SKM-1 (cell line): Measurements from ENCODE around the gene IMMP2L.
"Not testable (repeated sequence)": the region's sequence is repeated elsewhere in the genome, so short reads cannot be mapped to it uniquely, and the experiment has no call there.

Source experiments
- DNase-seq: peaks from one replicate; lab custom pipeline; 2025; ENCODE audit not compliant: unreplicated experiment; lab: John Stamatoyannopoulos, UW

IMMP2L gene

DNA sequence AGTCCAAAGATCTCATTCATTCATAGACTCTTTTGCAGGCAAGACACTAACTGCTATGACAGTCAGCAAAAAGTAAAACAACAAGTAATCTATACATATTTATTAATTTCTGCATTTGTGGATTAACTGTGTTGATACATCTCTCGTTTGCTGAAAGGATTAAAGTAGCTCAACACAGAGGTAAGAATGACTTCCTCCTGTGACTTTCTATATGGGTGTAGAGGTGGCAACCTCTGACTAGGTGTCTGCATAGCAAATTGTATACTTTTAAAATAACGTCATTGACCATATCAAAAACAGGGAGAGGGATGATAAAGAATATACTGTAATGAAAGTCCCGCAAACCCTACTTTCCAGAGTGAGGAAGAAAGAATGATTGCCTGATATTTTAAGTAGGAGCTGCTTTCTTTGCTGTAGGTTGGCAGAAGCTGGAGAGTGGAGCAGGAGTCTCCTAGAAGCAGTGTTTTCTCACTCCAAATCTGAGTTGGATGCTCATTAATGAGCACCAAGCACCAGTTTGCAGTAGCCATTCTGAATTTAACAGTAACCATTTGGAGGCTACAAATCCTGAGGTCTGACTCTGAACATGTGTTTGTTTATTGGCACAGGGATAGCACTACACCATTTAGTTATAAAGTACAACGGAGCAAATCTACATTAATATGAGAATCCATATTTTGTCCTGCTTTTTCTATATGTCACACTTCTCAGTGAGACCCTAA lies 480.6 kb downstream of the IMMP2L start:
- DNase-seq = no peak

DNA sequence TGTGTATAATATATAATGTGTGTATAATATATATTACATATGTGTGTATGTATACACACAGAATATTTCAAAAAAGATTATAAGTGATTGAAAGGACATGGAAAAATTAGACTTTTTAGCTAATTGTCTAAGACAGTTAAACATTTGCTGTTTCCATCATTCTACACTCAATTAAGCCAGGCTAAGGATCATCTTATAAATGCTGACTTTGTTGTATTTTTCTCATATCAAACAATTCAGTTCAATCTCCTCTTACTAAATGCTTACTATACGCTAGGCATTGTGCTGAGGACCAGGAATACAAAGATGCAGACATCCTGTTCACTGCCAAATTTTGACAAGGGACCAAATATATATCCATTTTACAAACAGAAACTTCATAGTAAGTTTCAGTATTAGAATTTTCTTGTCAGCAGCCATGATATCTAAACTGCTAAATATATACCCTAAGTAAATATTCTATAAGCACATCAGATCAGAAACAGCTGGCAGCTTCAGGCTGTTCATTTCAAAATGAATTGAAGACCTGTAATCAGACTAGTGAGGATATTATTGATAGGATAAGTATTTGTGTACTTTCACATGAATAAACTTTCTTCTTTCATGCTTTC lies 481.7 kb downstream of the IMMP2L start:
- no peak for DNase-seq

DNA sequence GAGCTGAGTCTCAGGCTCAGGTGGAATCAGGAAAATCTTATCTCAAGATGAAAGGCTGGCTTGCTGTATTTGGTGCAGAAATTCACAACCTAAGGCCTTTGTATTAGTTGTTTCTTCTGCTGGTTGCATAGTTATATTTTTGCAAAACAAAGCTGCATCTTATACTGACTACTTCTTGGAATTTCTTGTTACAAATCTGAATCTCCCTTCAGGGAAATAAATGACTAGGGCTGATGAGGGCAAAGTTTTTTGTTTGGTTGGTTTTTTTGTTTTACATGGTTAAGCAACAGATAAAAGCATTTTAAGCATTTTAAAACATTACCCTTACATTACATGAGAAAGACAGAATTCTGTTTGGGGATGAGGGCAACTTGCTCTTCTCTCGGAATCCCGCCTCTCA lies 485.3 kb downstream of the IMMP2L start:
- DNase-seq = no peak

DNA sequence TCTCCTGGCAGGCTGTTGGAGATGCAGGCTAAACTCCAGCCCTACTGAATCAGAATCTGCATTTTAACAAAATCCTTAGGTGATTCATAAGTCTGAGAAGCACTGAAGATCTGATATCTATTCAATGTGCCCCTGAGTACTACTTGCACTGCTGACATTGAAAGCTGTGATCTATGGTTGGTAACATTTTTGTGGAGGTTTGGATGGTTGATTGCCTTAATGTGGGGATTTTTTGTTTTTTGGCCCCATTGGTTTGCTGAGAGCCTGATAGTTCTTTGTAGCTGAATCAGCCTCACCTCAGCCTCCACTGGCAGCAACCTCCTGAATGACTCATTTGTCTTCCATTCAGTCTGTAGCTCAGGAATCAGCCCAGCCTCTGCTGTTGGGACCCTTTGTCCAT lies 486.1 kb downstream of the IMMP2L start:
- no peak for DNase-seq

DNA sequence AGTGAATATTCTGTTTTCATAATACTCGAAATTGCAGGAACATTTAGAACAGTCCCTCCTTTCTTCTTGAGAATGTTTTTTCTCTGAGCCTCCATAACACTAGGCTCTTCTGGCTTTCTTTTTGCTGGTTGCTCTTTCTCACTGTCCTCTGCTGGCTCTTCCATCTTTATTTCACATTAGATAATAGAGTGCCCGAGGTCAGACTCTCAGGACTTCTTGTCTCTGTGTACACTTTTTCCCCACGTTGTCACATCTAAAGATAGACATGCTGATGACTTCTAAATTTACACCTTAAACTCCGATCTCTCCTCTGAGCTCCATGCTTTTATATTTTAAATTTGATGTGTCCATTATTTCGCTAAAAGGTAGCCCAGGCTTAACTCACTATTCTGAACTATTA lies 486.8 kb downstream of the IMMP2L start:
- no peak for DNase-seq

- no peak for DNase-seq
Observed at GRCh38 chr7:111074748-111075146, 487.5 kb downstream of the IMMP2L start.

DNA sequence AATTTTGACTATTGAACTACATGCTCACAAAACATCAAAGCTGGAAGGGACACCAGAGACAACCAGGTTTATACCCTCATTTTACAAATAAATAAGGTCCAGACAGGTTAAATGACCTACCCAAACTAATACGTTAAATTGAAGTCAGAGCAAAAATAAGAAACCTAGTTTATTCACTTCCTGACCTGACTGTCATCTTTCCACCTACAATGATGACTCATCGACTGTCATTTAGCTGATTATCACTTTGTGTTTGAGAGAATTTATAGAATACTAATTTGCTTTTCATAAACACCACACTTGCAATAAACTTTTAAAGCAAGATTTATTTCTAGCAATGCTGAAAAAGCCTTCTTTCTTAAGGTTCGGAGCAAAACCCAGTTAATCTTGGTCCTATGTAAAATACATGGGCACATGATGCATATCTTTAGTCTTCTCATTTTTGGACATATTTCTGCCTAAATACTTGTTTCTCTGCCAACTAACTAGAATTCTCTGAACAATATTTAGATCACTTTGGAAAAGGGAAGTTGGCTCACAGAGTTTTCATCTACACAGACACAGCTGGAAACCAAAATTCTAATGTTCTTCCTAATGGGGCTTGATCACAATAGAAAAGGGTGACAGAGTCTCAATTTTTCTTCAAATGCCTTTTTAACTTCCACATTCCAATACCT lies 488.1 kb downstream of the IMMP2L start:
- no peak for DNase-seq

- DNase-seq = not testable (repeated sequence)
Observed at GRCh38 chr7:111072658-111073057, 489.6 kb downstream of the IMMP2L start.

- DNase-seq = no peak
Observed at GRCh38 chr7:111071556-111071955, 490.7 kb downstream of the IMMP2L start.

DNA sequence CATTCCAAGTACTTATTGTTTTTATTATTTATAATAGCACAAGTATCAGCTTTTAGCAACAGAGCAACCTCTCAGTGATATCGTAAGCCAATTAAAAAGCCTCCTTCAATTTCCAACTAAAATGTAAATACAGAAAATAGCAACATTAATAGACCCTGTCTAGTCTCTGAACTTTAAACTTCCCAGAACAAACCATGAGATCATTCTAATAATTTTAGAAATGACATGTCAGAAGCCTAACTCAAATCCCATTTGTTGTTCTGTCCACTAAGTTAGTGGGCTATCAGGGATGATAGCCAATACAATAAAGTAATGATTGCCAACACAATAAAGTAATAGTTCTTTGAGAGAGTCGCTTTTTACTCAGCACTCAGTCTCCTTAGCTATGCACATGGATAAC lies 493.7 kb downstream of the IMMP2L start:
- DNase-seq = no peak

GRCh38 chr7:111067682-111068081 lies 494.6 kb downstream of the IMMP2L start:
- DNase-seq = no peak

DNA sequence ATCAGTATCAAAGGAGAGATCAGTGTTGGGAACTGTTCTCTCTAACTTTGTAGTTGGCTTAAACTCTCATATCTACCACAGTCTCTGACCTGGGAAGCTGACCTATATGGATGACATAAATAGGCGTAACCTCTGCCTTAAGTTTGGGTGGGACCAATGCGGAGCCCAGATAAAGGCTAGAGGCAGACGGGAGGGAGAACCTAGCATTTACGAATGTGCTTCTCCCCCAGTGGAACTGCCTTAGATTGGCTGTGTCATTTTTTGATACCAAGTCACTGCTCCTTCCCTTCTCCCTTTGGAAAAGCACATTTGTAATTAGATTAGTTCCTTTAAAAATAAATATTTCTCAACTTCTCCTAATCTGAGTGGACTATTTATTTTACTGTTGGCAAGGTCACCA lies 495.0 kb downstream of the IMMP2L start:
- DNase-seq = no peak

DNA sequence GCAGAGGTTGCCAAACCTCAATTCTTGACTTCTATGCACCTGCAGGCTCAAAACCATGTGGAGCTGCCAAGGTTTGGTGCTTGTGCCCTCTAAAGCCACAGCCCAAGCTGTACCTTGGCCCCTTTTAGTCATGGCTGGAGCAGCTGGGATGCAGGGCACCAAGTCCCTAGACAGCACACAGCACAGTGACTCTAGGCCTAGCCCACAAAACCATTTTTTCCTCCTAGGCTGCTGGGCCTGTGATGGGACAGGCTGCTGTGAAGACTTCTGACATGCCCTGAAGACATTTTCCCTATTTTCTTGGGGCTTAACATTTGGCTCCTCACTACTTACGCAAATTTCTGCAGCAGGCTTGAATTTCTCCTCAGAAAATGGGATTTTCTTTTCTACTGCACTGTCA lies 499.1 kb downstream of the IMMP2L start:
- no peak for DNase-seq

DNA sequence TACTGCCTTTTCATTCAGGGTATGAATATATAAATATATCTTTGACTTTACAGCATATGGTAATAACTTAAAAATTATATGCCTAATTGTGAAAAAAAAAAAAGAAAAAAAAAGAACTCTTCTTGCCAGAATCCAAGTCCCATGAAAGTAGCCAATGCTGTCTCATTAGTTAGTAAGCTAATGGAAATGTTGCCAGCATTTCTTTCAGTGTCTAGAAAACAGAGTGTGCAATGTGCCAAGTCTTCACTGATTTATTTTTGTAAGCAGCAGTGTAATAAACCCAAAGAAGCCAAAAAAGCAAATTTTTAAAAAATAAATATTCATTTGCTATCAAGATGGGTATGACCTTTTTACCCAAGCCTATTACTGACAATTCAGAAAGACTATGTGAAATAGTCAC lies 502.5 kb downstream of the IMMP2L start:
- no peak for DNase-seq

- no peak for DNase-seq
Observed at GRCh38 chr7:111057066-111057465, 505.2 kb downstream of the IMMP2L start.

GRCh38 chr7:111056371-111056770 lies 505.9 kb downstream of the IMMP2L start:
- DNase-seq = no peak

DNA sequence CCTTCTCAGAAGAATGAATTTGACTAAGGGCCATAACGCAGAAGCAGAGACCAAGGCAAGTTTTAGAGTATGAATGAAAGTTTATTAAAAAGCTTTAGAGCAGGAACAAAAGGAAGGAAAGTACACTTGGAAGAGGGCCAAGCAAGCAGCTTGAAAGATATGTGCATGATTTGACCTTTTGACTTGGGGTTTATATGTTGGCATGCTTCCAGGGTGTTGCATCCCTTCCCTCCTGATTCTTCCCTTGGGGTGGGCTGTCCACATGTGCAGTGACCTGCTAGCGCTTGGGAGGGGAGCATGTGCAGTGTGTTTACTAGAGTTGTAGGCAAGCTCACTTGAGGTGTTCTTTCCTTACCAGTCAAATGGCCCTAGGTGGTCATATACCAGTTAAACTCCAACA lies 509.3 kb downstream of the IMMP2L start:
- no peak for DNase-seq

DNA sequence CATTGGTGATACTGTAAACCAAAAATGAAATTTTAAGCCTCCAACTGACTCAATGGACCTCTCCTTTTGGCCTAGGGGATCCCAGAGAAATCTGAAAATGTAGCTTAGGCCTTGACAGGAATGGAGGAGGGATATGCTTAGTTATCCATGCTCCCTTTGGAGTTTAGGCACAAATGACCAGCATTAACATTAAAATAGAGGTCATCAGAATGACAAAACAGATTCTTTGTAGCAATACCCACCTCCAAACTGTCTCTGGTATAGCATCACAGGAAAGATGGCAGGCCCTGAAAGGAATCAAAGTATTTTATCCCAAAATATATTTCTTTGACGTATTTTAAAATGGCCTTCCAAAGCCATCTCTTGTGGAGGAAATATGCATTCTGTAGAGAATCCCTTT lies 510.5 kb downstream of the IMMP2L start:
- no peak for DNase-seq

DNA sequence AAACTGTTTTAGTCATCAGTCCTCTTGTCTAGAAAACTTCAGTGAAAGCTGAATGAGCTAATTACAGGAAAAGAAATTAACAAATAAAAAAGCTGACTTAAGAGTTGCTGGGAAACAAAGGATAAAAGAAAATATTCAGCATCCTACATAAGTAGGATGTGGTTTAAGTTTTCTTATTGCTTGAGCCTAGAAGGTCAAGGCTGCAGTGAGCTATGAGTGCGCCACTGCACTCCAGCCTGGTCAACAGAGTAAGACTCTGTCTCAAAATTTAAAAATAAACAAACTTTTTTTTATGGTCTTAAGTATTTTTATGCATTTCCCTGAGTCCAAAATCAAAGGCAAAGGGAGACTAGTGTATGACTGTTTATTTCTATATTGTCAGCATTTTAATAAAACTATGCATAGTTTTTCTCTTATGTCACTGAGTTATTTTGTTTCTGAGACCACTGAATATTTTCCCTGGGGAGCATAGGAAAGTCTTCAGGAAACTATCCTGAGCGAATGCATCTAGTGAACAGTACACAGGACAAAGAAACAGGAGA lies 511.3 kb downstream of the IMMP2L start:
- DNase-seq = no peak

GRCh38 chr7:111049971-111050680 lies 512.2 kb downstream of the IMMP2L start:
- no peak for DNase-seq

DNA sequence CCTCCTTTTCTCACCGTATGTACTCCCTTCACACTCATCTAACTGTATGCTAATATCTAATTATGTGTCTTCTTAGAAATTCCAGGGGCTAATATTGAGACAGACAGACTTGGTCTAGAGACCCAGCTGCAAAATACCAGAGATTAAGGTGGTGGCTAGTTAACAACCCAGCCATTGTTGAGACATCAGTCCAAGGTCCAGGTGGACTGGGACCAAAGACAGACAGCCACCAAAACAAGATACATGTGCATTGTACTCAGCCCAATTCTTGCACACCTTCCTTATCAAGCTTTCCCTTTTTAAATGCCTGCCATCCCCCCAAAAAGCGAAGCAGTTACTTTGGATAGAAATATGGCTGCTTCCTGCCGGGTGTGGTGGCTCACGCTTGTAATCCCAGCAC lies 514.7 kb downstream of the IMMP2L start:
- no peak for DNase-seq

DNA sequence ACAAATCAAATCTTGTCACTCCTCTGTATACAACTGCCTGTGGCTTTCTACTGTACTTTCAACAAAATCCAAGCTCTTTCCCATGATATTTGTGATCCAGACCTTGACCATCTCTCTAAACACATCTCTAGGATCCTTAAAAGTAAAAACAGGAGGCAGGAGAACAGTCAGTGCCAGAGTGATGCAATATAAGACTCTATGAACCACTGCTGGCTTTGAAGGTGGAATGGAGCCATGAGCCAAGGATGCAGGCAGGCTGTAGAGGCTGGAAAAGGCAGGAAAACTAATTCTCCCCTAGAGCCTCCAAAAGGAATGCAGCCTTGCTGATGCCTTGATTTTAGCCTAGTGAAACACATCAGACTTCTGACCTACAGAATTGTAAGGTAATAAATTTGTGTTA lies 516.8 kb downstream of the IMMP2L start:
- DNase-seq = no peak
